Smooth muscle cell (in vitro differentiated cells): ENCODE data around the gene NPDC1. TPM values are rescaled to one million over a fixed set of nuclear protein-coding genes. Genes with fewer than 3 reads are reported as not detected.

Experiments used
- DNase-seq: peaks from one replicate; lab custom pipeline; 2025; ENCODE audit not compliant: unreplicated experiment; lab: John Stamatoyannopoulos, UW
- H2AFZ ChIP-seq: fragments of 200-600 bp; sonication (generic); 2 replicates; pipeline ENCODE4 v1.6.0; 2016; ENCODE audit warnings: antibody characterized with exemption, low read depth, mild to moderate bottlenecking
- H3F3A ChIP-seq: fragments of 200-600 bp; sonication (generic); 2 replicates; pipeline ENCODE4 v1.6.0; 2017; ENCODE audit warnings: antibody characterized with exemption, low read depth
- H3K27ac ChIP-seq: fragments of 200-600 bp; sonication (generic); 2 replicates; pipeline ENCODE4 v1.5.1; 2016; ENCODE audit warnings: low read depth, mild to moderate bottlenecking
- H3K27me3 ChIP-seq: fragments of 200-600 bp; sonication (generic); 2 replicates; pipeline ENCODE4 v1.6.1; 2016; ENCODE audit warnings: low read depth, mild to moderate bottlenecking
- H3K36me3 ChIP-seq: fragments of 200-600 bp; sonication (generic); 2 replicates; pipeline ENCODE4 v1.5.1; 2016; ENCODE audit warnings: low read depth
- H3K4me1 ChIP-seq: fragments of 200-600 bp; sonication (generic); 2 replicates; pipeline ENCODE4 v1.5.1; 2016; ENCODE audit warnings: low read depth
- H3K4me2 ChIP-seq: fragments of 200-600 bp; sonication (generic); 2 replicates; pipeline ENCODE4 v1.6.0; 2016; ENCODE audit warnings: mild to moderate bottlenecking
- H3K4me3 ChIP-seq: fragments of 200-600 bp; sonication (generic); 2 replicates; pipeline ENCODE4 v1.5.1; 2016; ENCODE audit warnings: mild to moderate bottlenecking
- H3K79me2 ChIP-seq: fragments of 200-600 bp; sonication (generic); 2 replicates; pipeline ENCODE4 v1.6.0; 2016; ENCODE audit warnings: low read depth, mild to moderate bottlenecking
- H3K9ac ChIP-seq: fragments of 200-600 bp; sonication (generic); 2 replicates; pipeline ENCODE4 v1.6.0; 2016; ENCODE audit warnings: low read depth
- H3K9me3 ChIP-seq: fragments of 200-600 bp; sonication (generic); replicated peaks from 2 replicates; pipeline ENCODE4 v1.5.1; 2016; ENCODE audit warnings: low read depth
- H4K20me1 ChIP-seq: fragments of 200-600 bp; sonication (generic); 2 replicates; pipeline ENCODE4 v1.6.0; 2016; ENCODE audit warnings: low read depth
- WGBS: methylation state at CpG from one replicate; pipeline ENCODE4 v1.1.7; 2016; ENCODE audit warnings: low lambda C conversion rate; 5-methylcytosine and 5-hydroxymethylcytosine counted together
- polyA plus RNA-seq: library from polyadenylated mRNA; unstranded; fragments of >200 nt; fragmentation: Nextera tagmentation; extraction: Ambion mirVana; gene quantifications from 2 replicates; pipeline ENCODE4 v1.2.1, GENCODE V29; 2016
- total RNA-seq: library from RNA; depleted of rRNA; stranded (reverse); fragments of >200 nt; gene quantifications from 2 replicates; pipeline ENCODE4 v1.2.3, GENCODE V29; 2014
- TF ChIP-seq, protein P1 (sequence below): fragments of 200-600 bp; sonication (generic); IDR thresholded peaks from 2 replicates; pipeline ENCODE4 v1.5.1; 2017; ENCODE audit warnings: borderline replicate concordance, mild to moderate bottlenecking, antibody characterized with exemption; ENCODE audit not compliant: insufficient read depth, poor library complexity, severe bottlenecking

The NPDC1 gene
- total and polyA plus RNA-seq, 2 experiments from 2014 or later: 9.9 to 19.3 TPM

DNA sequence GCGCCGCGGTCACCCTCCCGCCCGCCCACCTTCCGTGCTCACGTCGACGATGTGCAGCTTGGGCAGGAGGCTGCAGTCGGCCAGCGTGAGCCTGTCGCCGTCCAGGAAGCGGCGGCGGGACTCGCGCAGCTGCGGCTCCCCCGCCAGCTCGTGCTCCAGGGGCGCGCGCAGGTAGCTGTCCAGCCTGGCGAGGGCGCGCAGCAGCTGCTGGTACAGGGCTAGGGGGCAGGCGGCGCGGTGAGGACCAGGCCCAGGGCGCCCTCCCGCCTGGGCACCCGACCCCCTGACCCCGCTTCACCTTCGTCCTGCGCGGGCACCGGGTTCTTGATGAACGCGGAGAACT lies 51.1 kb downstream of the NPDC1 start:
- Histone ChIP-seq H3K27me3 (no peaks in the 10 kb centered on the region), H3F3A (peaks cover 3% of the 10 kb centered on the region), H2AFZ (no peak overlapping the region), H3K9ac (no peak overlapping the region), H3K9me3 (no peaks in the 10 kb centered on the region), H3K79me2 (no peaks in the 10 kb centered on the region), H3K27ac (no peak overlapping the region), H3K4me2 (peak overlapping the region; percentile 31), H3K4me1 (peaks cover 18% of the 10 kb centered on the region), H3K36me3 (no peaks in the 10 kb centered on the region), H3K4me3 (no peak overlapping the region), H4K20me1 (no peaks in the 10 kb centered on the region)
- TF ChIP-seq, protein P1, sequence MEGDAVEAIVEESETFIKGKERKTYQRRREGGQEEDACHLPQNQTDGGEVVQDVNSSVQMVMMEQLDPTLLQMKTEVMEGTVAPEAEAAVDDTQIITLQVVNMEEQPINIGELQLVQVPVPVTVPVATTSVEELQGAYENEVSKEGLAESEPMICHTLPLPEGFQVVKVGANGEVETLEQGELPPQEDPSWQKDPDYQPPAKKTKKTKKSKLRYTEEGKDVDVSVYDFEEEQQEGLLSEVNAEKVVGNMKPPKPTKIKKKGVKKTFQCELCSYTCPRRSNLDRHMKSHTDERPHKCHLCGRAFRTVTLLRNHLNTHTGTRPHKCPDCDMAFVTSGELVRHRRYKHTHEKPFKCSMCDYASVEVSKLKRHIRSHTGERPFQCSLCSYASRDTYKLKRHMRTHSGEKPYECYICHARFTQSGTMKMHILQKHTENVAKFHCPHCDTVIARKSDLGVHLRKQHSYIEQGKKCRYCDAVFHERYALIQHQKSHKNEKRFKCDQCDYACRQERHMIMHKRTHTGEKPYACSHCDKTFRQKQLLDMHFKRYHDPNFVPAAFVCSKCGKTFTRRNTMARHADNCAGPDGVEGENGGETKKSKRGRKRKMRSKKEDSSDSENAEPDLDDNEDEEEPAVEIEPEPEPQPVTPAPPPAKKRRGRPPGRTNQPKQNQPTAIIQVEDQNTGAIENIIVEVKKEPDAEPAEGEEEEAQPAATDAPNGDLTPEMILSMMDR: no peak
- DNase-seq: no peak
- WGBS: 64% methylated on average over 10 of the region's 40 CpGs

GRCh38 chr9:136994180-136994887 lies 51.6 kb downstream of the NPDC1 start:
- Histone ChIP-seq H3F3A (peaks cover 3% of the 10 kb centered on the region), H3K36me3 (no peaks in the 10 kb centered on the region), H3K79me2 (no peaks in the 10 kb centered on the region), H3K4me2 (peak overlapping the region; percentile 31), H3K4me3 (no peak overlapping the region), H3K4me1 (peaks cover 18% of the 10 kb centered on the region), H3K27ac (no peak overlapping the region), H3K9ac (no peak overlapping the region), H3K27me3 (no peaks in the 10 kb centered on the region), H4K20me1 (no peaks in the 10 kb centered on the region), H2AFZ (no peak overlapping the region), H3K9me3 (no peaks in the 10 kb centered on the region)
- TF ChIP-seq, protein P1: no peak
- no peak for DNase-seq
- WGBS: 81% methylated on average over 31 of the region's 54 CpGs

DNA sequence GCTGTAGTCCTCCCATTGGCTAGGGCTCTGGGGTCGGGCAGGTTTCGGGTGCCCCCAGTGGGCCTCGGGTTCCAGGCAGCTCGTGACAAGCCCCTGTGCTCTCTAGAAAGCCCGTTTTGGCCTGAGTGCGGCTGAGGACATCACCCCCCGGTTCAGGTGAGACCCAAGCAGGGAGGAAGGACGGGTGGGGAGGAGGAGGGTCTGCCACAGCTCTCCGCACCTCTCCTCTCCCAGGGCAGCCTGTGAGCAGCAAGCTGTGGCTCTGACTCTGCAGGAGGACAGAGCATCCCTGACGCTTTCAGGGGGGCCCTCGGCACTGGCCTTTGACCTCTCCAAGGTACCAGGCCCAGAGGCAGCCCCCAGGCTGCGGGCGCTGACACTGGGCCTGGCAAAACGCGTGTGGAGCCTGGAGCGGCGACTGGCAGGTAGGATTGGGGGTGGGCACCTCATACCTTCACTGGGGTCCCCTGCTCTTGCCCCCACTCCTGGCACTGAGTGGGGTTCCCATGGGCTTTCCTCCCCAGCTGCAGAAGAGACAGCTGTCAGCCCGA lies 53.1 kb downstream of the NPDC1 start:
- Histone ChIP-seq H3K4me3 (peak overlapping the region; percentile 93), H2AFZ (peak overlapping the region; percentile 84), H3K9me3 (no peaks in the 10 kb centered on the region), H3K4me2 (peak overlapping the region; percentile 97), H3F3A (peaks cover 3% of the 10 kb centered on the region), H3K4me1 (peaks cover 18% of the 10 kb centered on the region), H3K79me2 (no peaks in the 10 kb centered on the region), H3K27me3 (no peaks in the 10 kb centered on the region), H4K20me1 (no peaks in the 10 kb centered on the region), H3K9ac (peak overlapping the region; percentile 57), H3K36me3 (no peaks in the 10 kb centered on the region), H3K27ac (no peak overlapping the region)
- WGBS: 45% methylated on average over 18 of the region's 18 CpGs
- TF ChIP-seq, protein P1: no peak
- DNase-seq: no peak
